Chondrocyte (in vitro differentiated cells): ENCODE measurements around the gene GIPC2. TPM values are rescaled to one million over a fixed set of nuclear protein-coding genes. Genes with fewer than 3 reads are reported as not detected.

Experiments
- DNase-seq: peaks from one replicate; pipeline ENCODE4 v3.0.0; 2021; ENCODE audit warnings: mixed read lengths, low spot score
- H3K27ac Mint-ChIP-seq: one replicate; pipeline ENCODE4 v1.8.0; 2021; ENCODE audit warnings: mild to moderate bottlenecking, moderate library complexity, mixed read lengths; ENCODE audit not compliant: unreplicated experiment
- H3K27me3 Mint-ChIP-seq: 2 replicates; pipeline ENCODE4 v1.8.0; 2021; ENCODE audit warnings: low read depth, mixed read lengths
- H3K36me3 Mint-ChIP-seq: 2 replicates; pipeline ENCODE4 v1.8.0; 2021; ENCODE audit warnings: low read depth, mixed read lengths
- H3K4me1 Mint-ChIP-seq: 2 replicates; pipeline ENCODE4 v1.8.0; 2021; ENCODE audit warnings: low read depth, mild to moderate bottlenecking, mixed read lengths
- H3K4me3 Mint-ChIP-seq: one replicate; pipeline ENCODE4 v1.8.0; 2021; ENCODE audit warnings: mild to moderate bottlenecking, moderate library complexity, mixed read lengths; ENCODE audit not compliant: unreplicated experiment
- H3K9me3 Mint-ChIP-seq: 2 replicates; pipeline ENCODE4 v1.8.0; 2021; ENCODE audit warnings: low read depth, mixed read lengths
- CTCF ChIP-seq: fragments of 200-600 bp; sonication (generic); IDR thresholded peaks from 2 replicates; pipeline ENCODE4 v1.5.0; 2021; ENCODE audit warnings: antibody characterized with exemption, mild to moderate bottlenecking, moderate library complexity
- total RNA-seq: library from RNA; stranded (reverse); gene quantifications from 3 replicates; pipeline ENCODE4 v1.2.1, GENCODE V29; 2021

GIPC2 gene
- total RNA-seq, 1 donor from 2014 or later = 0.15 TPM

DNA sequence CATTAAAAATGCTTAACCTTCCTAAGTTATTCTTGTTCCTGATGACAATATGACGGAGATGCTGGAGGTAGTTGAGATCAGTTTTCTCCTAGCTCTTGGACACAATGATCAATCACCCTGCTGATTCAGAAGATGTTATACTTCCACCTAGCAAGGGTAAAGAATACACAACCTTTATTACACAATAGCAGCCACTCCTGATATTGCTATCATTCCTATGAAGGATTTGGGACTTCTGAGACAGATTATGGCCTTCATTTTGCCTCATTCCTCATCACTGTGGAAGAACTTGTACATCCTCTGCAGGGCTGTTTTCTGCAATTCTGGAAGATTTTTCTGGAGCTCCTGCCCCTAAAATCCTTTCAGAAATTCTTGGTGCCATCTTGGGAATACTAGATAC is 47.8 kb downstream of the GIPC2 start:
- Mint-ChIP-seq H3K27ac (no peak overlapping the region), H3K4me1 (peaks cover 61% of the 10 kb centered on the region), H3K27me3 (no peaks in the 10 kb centered on the region), H3K9me3 (peaks cover 6% of the 10 kb centered on the region), H3K36me3 (no peaks in the 10 kb centered on the region), H3K4me3 (no peak overlapping the region)
- no peak for TF ChIP-seq CTCF
- no peak for DNase-seq

DNA sequence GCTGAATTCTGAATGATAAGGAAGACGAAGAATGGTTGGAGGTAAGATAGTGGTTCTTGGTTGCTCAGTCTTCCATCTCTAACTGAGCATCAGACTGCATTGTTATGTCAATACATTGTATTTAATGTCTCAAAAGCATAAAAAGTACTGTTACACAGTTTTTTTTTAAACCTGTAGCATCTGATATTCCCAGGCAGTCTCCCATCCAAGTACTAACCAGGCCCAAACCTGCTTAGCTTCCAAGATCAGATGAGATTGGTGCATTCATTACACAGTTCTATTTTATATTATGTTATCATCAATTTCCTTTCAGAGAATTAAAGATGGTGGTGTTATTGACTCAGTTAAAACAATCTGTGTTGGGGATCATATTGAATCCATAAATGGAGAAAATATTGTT is 48.9 kb downstream of the GIPC2 start:
- no peak for TF ChIP-seq CTCF
- peaks cover 6% of the 10 kb centered on the region for H3K9me3 Mint-ChIP-seq
- DNase-seq = no peak
- no peaks in the 10 kb centered on the region for H3K27me3 Mint-ChIP-seq
- peaks cover 58% of the 10 kb centered on the region for H3K4me1 Mint-ChIP-seq
- peak overlapping the region; percentile 53 for H3K27ac Mint-ChIP-seq
- no peak overlapping the region for H3K4me3 Mint-ChIP-seq
- H3K36me3 Mint-ChIP-seq = no peaks in the 10 kb centered on the region

DNA sequence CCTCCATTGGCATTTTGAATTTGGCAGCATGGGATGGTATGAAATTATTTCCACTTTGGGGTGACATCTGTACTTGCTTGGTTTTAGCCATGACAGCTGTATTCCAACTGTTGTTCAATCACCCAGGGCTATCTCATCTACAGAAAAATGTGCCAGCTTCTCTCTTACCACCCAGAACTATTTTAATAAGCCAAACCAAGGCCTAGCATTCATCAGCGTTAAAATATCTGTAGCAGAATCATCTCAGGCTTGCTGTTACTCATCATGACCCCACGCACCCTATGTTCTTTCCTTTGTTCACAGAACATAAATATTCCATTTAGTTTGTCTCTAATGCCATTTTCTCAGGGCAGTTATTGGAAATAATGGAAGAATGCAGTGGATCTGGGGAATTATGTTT is 49.8 kb downstream of the GIPC2 start:
- H3K36me3 Mint-ChIP-seq = no peaks in the 10 kb centered on the region
- peaks cover 65% of the 10 kb centered on the region for H3K4me1 Mint-ChIP-seq
- H3K4me3 Mint-ChIP-seq = no peak overlapping the region
- TF ChIP-seq CTCF = no peak
- no peaks in the 10 kb centered on the region for H3K27me3 Mint-ChIP-seq
- DNase-seq = no peak
- H3K9me3 Mint-ChIP-seq = peaks cover 4% of the 10 kb centered on the region
- peak overlapping the region; percentile 82 for H3K27ac Mint-ChIP-seq

- TF ChIP-seq CTCF = no peak
- peaks cover 2% of the 10 kb centered on the region for H3K9me3 Mint-ChIP-seq
- no peak overlapping the region for H3K4me3 Mint-ChIP-seq
- peak overlapping the region; percentile 82 for H3K27ac Mint-ChIP-seq
- H3K27me3 Mint-ChIP-seq = no peaks in the 10 kb centered on the region
- H3K4me1 Mint-ChIP-seq = peaks cover 66% of the 10 kb centered on the region
- H3K36me3 Mint-ChIP-seq = no peaks in the 10 kb centered on the region
- DNase-seq = no peak
Measured at GRCh38 chr1:78096017-78096416, 50.3 kb downstream of the GIPC2 start.

DNA sequence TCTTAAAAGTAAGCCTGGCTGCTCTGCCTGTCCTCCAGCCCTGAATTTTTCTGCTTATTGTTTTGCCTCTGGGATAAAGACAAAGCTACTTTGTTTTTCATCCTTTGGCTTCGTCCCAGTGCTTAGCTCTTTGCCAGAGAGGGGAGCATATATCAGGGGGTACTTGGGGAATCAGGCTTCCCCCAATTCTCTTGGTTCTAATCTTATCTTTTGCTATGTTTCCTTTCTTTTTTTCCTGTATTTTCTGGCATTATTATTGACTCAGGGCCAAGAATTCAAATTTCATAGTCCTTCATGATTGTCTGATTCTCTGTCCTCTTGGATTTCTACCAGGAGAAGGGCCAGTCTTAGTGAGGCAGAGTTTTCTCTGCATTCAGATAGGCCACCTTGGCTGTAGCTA is 51.2 kb downstream of the GIPC2 start:
- no peaks in the 10 kb centered on the region for H3K27me3 Mint-ChIP-seq
- no peaks in the 10 kb centered on the region for H3K9me3 Mint-ChIP-seq
- peaks cover 69% of the 10 kb centered on the region for H3K4me1 Mint-ChIP-seq
- peak overlapping the region; percentile 42 for H3K27ac Mint-ChIP-seq
- no peak for DNase-seq
- TF ChIP-seq CTCF = no peak
- no peaks in the 10 kb centered on the region for H3K36me3 Mint-ChIP-seq
- H3K4me3 Mint-ChIP-seq = no peak overlapping the region
